ENCODE results near the gene PDLIM5. TPM values are rescaled to one million over a fixed set of nuclear protein-coding genes. Genes with fewer than 3 reads are reported as not detected.
A peak's percentile ranks its signal among the peaks of the same experiment; 100 is the strongest.

Gene PDLIM5
- total and polyA plus RNA-seq, 9 donors = 24.9 to 160 (median 87.8) TPM

GRCh38 chr4:94413085-94413840 is 38.5 kb upstream of the PDLIM5 start:
- WGBS, 3 donors = 2 to 11% (median 9%) methylated on average over 2 of the region's 2 CpGs

GRCh38 chr4:94414907-94415306 is 36.8 kb upstream of the PDLIM5 start:
- TF ChIP-seq POLR2A (IDR thresholded peaks at IDR 0.05) = no peak
- TF ChIP-seq EP300 (IDR thresholded peaks at IDR 0.05) = no peak
- TF ChIP-seq CTCF (IDR thresholded peaks at IDR 0.05) = no peak
- no peak for DNase-seq
- 97 to 100% (median 99%) methylated on average over 1 of the region's 1 CpG for WGBS, 3 donors
- no peaks in the 10 kb centered on the region for H3K36me3 ChIP-seq
- H3K27me3 ChIP-seq = no peaks in the 10 kb centered on the region
- H3K4me1 ChIP-seq (ENCODE audit: insufficient read depth) = peaks cover 3% of the 10 kb centered on the region
- intact Hi-C loops (cut with DNase I) = loop anchor here in 2 of 4 donors (5.0 kb wide), 2 partner anchors 37 to 182 kb away; partner anchors contain the start of gene PDLIM5 (in 1 of the 2)
- no peak overlapping the region for H3K4me3 ChIP-seq
- no peaks in the 10 kb centered on the region for H3K9me3 ChIP-seq
- no peak overlapping the region for H3K27ac ChIP-seq

More at GRCh38 chr4:94413085-94413840, 38.5 kb upstream of the PDLIM5 start:
- no peak for TF ChIP-seq EP300 (IDR thresholded peaks at IDR 0.05)
- no peak for TF ChIP-seq POLR2A (IDR thresholded peaks at IDR 0.05)
- TF ChIP-seq CTCF (IDR thresholded peaks at IDR 0.05) = no peak
- Histone ChIP-seq H3K36me3 (no peaks in the 10 kb centered on the region), H3K27me3 (no peaks in the 10 kb centered on the region), H3K27ac (peak overlapping the region in 1 of 2 donors; percentile 23), H3K9me3 (no peaks in the 10 kb centered on the region), H3K4me1 (ENCODE audit: insufficient read depth) (peaks cover 3% of the 10 kb centered on the region), H3K4me3 (no peak overlapping the region)
- no peak for DNase-seq
- intact Hi-C loops (cut with DNase I) = loop anchor here in 2 of 4 donors (5.0 kb wide), 2 partner anchors 39 to 184 kb away; partner anchors contain the start of gene PDLIM5 (in 1 of the 2)

GRCh38 chr4:94415448-94415847 is 36.3 kb upstream of the PDLIM5 start:
- 93 to 98% (median 94%) methylated on average over 3 of the region's 3 CpGs for WGBS, 3 donors
- intact Hi-C loops (cut with DNase I) = no loop called here
- peaks cover 3% of the 10 kb centered on the region for H3K4me1 ChIP-seq (ENCODE audit: insufficient read depth)
- H3K9me3 ChIP-seq = no peaks in the 10 kb centered on the region
- H3K27me3 ChIP-seq = no peaks in the 10 kb centered on the region
- TF ChIP-seq EP300 (IDR thresholded peaks at IDR 0.05) (no peak), POLR2A (IDR thresholded peaks at IDR 0.05) (no peak), CTCF (IDR thresholded peaks at IDR 0.05) (no peak)
- H3K4me3 ChIP-seq = no peak overlapping the region
- no peak overlapping the region for H3K27ac ChIP-seq
- no peak for DNase-seq
- no peaks in the 10 kb centered on the region for H3K36me3 ChIP-seq

GRCh38 chr4:94416335-94416734 is 35.4 kb upstream of the PDLIM5 start:
- WGBS, 3 donors = 97% methylated on average over 4 of the region's 4 CpGs
- no peak for DNase-seq
- Histone ChIP-seq H3K4me3 (no peak overlapping the region), H3K36me3 (no peaks in the 10 kb centered on the region), H3K27me3 (no peaks in the 10 kb centered on the region), H3K9me3 (no peaks in the 10 kb centered on the region), H3K27ac (no peak overlapping the region), H3K4me1 (ENCODE audit: insufficient read depth) (peaks cover 2% of the 10 kb centered on the region)
- intact Hi-C loops (cut with DNase I) = no loop called here
- TF ChIP-seq CTCF (IDR thresholded peaks at IDR 0.05) (no peak), POLR2A (IDR thresholded peaks at IDR 0.05) (no peak), EP300 (IDR thresholded peaks at IDR 0.05) (no peak)
